ENCODE data around the gene ANKS1A. TPM values are rescaled to one million over a fixed set of nuclear protein-coding genes. Genes with fewer than 3 reads are reported as not detected.
A peak's percentile ranks its signal among the peaks of the same experiment; 100 is the strongest.

The ANKS1A gene
- total and polyA plus RNA-seq, 2 of the 4 experiments (the other 2 are of a cell fraction), result 7.2 to 7.5 TPM

DNA sequence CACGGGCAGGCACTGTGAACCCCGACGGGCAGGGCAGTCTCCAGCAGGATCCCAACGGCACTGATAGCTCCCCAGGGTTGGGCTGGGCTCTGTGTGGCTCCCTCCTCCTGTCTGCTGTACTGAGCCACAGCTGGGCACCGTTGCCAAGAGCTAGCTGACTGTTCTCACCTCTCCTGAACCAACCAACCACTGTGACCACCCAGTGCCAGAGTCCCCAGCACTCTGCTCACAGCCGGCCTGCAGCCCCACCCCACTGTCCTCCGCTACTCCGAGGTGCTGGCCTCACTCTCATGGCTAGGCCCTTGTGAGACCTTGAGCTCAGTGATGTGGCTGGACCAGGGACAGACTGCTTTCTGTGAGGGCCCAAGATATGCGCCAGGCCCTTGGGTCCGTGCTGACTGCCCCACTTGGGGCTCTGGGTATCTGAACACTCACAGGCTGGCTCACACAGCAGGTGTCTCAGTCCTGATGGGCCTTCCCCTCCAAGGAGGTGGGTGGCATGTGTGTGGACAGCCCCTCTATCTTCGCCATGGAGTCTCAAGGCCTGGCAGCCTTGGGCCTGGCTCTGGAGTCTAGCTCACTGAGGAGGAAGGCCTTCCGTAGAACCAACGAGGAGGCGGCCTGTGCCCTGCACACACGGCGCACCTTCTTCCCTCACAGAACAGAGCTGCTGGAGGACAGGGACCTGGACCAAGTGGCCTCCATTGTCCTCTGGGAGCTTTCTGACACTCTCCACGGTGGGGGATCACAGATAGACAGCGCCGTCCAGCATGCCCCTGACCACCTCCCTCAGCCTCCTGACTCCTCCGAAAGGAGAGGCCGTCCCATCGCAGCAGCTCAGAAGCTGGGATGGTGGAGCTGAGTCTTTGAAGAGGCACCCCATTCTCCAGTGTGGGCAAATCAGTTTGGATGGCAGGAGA is 198.6 kb downstream of the ANKS1A start:
- Histone ChIP-seq H3K9me3 (ENCODE audit: control insufficient read depth, insufficient read depth, low read length) (no peaks in the 10 kb centered on the region), H2BK15ac (ENCODE audit: low read depth, low read length) (no peak overlapping the region), H4K20me1 (ENCODE audit: insufficient read depth, low read length) (no peaks in the 10 kb centered on the region; the same call in 1 of the 2 replicates), H2BK120ac (ENCODE audit: low read depth, low read length) (no peak overlapping the region), H3K4me1 (ENCODE audit: control insufficient read depth, insufficient read depth, low read length) (peaks cover 27% of the 10 kb centered on the region), H3K27me3 (ENCODE audit: control insufficient read depth, insufficient read depth, low read length) (no peaks in the 10 kb centered on the region), H3K4me3 (ENCODE audit: insufficient read depth, low read depth, low read length) (no peak overlapping the region), H4K8ac (ENCODE audit: low read depth in 2 of 2, low read length in 2 of 2) (no peak overlapping the region), H3K4ac (ENCODE audit: low read depth, low read length) (no peak overlapping the region), H4K91ac (ENCODE audit: insufficient read depth, low read depth, low read length) (no peak overlapping the region), H3K23ac (ENCODE audit: low read depth, low read length) (no peak overlapping the region), H3K14ac (replicated peaks; ENCODE audit: low read depth, low read length) (no peak overlapping the region), H3K4me2 (ENCODE audit: low read depth, low read length) (no peak overlapping the region), H3K36me3 (ENCODE audit: control insufficient read depth, insufficient read depth, low read length) (peaks cover 48% of the 10 kb centered on the region), H3K9me1 (ENCODE audit: insufficient read depth, low read length) (peaks cover 24% of the 10 kb centered on the region), H3K56ac (ENCODE audit: extremely low read depth, insufficient read depth, low read length) (no peak overlapping the region), H2BK5ac (ENCODE audit: low read depth, low read length, poor library complexity, severe bottlenecking) (no peak overlapping the region), H3K27ac (ENCODE audit: insufficient read depth, low read length) (no peak overlapping the region), H3K79me1 (ENCODE audit: low read depth in 1 of 2, low read length in 2 of 2) (no peaks in the 10 kb centered on the region), H2AFZ (replicated peaks; ENCODE audit: low read length, poor library complexity) (no peak overlapping the region), H2AK5ac (ENCODE audit: low read depth, low read length) (no peak overlapping the region), H3K9ac (ENCODE audit: low read depth, low read length) (no peak overlapping the region), H4K5ac (ENCODE audit: low read depth, low read length) (no peak overlapping the region), H3K18ac (ENCODE audit: low read depth, low read length) (no peak overlapping the region), H2AK9ac (replicated peaks; ENCODE audit: low read depth, low read length, poor library complexity) (peak overlapping the region; percentile 49), H2BK20ac (ENCODE audit: low read depth, low read length) (no peak overlapping the region)
- intact Hi-C loops (cut with micrococcal nuclease), result no loop called here
- no TSS peak for BruUV-seq (replicated peaks)
- in situ Hi-C loops (cut with MboI; ENCODE audit: low sequenced_read_pairs), result no loop called here
- WGBS, 2 experiments (ENCODE audit: extremely low coverage in 2 of 2, insufficient read length in 1 of 2), result 87% methylated on average over 5 of the region's 22 CpGs; no CpG with 5 or more reads in 1 of the 2 experiments
- DNase-seq (no peak), ATAC-seq (ENCODE audit: low read depth) (no peak)
- ChIA-PET CTCF (no interaction called here), POLR2A (ENCODE audit: unreplicated experiment) (no interaction called here)
- dilution Hi-C loops (cut with HindIII; ENCODE audit: low sequenced_read_pairs, unreplicated experiment), result no loop called here
- TF ChIP-seq, protein P1, sequence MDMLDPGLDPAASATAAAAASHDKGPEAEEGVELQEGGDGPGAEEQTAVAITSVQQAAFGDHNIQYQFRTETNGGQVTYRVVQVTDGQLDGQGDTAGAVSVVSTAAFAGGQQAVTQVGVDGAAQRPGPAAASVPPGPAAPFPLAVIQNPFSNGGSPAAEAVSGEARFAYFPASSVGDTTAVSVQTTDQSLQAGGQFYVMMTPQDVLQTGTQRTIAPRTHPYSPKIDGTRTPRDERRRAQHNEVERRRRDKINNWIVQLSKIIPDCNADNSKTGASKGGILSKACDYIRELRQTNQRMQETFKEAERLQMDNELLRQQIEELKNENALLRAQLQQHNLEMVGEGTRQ (IDR thresholded peaks at IDR 0.05; ENCODE audit: low read depth, low read length), result no peak
- TF ChIP-seq CHD1 (IDR thresholded peaks at IDR 0.05; ENCODE audit: low read depth, low read length) (no peak), SMC3 (IDR thresholded peaks at IDR 0.05; ENCODE audit: low read depth, low read length) (no peak), RAD21 (IDR thresholded peaks at IDR 0.05; ENCODE audit: low read length) (no peak), CTCF (conservative IDR thresholded peaks at IDR 0.05; ENCODE audit: low read depth, low read length) (no peak), MAZ (IDR thresholded peaks at IDR 0.05; ENCODE audit: borderline replicate concordance, low read depth, low read length) (no peak), NFE2L2 (IDR thresholded peaks at IDR 0.05; ENCODE audit: low read depth, low read length) (no peak), MAFK (IDR thresholded peaks at IDR 0.05; ENCODE audit: low read depth, low read length) (no peak), RFX5 (IDR thresholded peaks at IDR 0.05; ENCODE audit: low read depth, low read length) (no peak), BHLHE40 (IDR thresholded peaks at IDR 0.05; ENCODE audit: low read depth, low read length) (no peak), CEBPB (IDR thresholded peaks at IDR 0.05; ENCODE audit: low read depth, low read length) (no peak), RCOR1 (IDR thresholded peaks at IDR 0.05; ENCODE audit: insufficient replicate concordance, low read length) (no peak), POLR2A (IDR thresholded peaks at IDR 0.05; ENCODE audit: low read depth, low read length) (no peak), FOS (IDR thresholded peaks at IDR 0.05; ENCODE audit: low read depth, low read length) (no peak)
- TF ChIP-seq, protein P2, sequence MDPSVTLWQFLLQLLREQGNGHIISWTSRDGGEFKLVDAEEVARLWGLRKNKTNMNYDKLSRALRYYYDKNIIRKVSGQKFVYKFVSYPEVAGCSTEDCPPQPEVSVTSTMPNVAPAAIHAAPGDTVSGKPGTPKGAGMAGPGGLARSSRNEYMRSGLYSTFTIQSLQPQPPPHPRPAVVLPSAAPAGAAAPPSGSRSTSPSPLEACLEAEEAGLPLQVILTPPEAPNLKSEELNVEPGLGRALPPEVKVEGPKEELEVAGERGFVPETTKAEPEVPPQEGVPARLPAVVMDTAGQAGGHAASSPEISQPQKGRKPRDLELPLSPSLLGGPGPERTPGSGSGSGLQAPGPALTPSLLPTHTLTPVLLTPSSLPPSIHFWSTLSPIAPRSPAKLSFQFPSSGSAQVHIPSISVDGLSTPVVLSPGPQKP (IDR thresholded peaks at IDR 0.05; ENCODE audit: borderline replicate concordance, low read depth, low read length), result no peak

Measured in IMR-90 (cell line).